GM23248 (cell line): ENCODE data around the gene LRRC9.

Source experiments
- EZH2 ChIP-seq: fragments of 200-600 bp; sonication (generic); IDR thresholded peaks from 2 replicates; pipeline ENCODE4 v1.6.1; 2018; ENCODE audit warnings: antibody characterized with exemption, mild to moderate bottlenecking; ENCODE audit not compliant: insufficient read depth, poor library complexity, severe bottlenecking
- EZH2phosphoT487 ChIP-seq: fragments of 200-600 bp; sonication (generic); IDR thresholded peaks from 2 replicates; pipeline ENCODE4 v1.6.1; 2018; ENCODE audit warnings: antibody characterized with exemption, moderate library complexity, mild to moderate bottlenecking, low read depth; ENCODE audit not compliant: insufficient read depth

DNA sequence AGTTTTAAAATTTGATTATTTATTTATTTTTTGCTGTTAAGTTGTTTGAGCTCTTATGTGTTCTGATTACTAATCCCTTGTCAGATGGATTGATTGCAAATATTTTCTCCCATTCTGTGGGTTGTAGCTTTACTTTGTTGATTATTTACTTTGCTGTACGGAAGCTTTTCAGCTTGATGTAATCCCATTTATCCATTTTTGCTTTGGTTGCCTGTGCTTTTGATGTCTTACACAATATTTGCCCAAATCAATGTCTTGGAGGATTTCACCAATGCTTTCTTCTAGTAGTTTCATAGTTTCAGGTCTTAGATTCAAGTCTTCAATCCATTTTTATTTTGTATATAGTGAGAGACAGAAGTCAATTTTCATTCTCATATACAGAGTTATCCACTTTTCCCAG, 115.2 kb downstream of the LRRC9 start:
- TF ChIP-seq EZH2phosphoT487: no peak
- TF ChIP-seq EZH2: no peak
